GM19395 (cell line): ENCODE results near the gene EFHC1.
A peak's percentile ranks its signal among the peaks of the same experiment; 100 is the strongest.
"Not testable (repeated sequence)": the region's sequence is repeated elsewhere in the genome, so short reads cannot be mapped to it uniquely, and the experiment has no call there.

ENCODE experiments used
- ATAC-seq: cut with Tn5 transposase; IDR thresholded peaks from one replicate; pipeline ENCODE4 v1.9.1; 2021; ENCODE audit warnings: mild to moderate bottlenecking, moderate library complexity; ENCODE audit not compliant: unreplicated experiment

Gene EFHC1, protein sequence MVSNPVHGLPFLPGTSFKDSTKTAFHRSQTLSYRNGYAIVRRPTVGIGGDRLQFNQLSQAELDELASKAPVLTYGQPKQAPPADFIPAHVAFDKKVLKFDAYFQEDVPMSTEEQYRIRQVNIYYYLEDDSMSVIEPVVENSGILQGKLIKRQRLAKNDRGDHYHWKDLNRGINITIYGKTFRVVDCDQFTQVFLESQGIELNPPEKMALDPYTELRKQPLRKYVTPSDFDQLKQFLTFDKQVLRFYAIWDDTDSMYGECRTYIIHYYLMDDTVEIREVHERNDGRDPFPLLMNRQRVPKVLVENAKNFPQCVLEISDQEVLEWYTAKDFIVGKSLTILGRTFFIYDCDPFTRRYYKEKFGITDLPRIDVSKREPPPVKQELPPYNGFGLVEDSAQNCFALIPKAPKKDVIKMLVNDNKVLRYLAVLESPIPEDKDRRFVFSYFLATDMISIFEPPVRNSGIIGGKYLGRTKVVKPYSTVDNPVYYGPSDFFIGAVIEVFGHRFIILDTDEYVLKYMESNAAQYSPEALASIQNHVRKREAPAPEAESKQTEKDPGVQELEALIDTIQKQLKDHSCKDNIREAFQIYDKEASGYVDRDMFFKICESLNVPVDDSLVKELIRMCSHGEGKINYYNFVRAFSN

DNA sequence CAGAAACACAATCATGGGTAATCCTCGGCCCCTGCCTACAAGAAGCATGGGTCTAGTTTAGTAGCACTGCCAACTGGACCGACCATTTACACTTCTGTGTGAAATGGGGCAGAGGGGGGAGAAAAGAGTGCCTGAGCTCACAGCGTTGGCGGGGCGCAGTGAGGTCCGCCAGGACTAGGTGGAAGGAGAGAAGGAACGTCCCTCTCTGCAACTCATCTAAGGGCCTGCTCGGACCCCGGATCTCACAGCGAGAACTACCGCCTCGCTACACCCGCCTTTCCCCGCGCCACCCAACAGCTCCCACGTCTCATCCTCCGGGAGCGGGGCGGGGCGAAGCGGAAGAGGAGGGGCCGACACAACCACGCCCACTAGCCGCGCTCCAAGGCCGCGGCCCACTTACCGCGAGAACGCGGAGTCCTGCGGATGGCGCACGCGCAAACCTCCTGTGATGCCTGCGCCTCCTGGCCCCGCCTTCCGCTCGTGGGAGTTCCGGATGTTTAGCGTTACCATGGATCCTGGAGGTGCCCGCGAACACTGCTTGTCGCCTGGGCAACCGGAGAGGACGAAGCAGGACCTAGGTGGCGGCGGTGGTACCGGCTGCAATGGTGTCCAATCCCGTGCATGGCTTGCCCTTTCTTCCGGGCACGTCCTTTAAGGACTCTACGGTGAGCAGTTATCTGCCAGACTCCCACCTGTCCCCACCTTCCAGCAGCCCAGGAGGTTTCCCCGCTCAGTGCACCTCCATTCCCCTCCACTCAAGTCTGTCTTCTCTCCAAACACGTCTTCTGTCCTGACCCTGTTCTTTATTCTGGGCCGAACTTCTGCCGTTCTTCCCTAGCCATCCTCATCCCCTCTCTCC lies at the start of gene EFHC1:
Gene EFHC1, plus strand, starts transcription at position 534 of the 859 bp plus-strand sequence. Its CDS starts 69 bp downstream, at position 603.
- peak; percentile 93 for ATAC-seq

DNA sequence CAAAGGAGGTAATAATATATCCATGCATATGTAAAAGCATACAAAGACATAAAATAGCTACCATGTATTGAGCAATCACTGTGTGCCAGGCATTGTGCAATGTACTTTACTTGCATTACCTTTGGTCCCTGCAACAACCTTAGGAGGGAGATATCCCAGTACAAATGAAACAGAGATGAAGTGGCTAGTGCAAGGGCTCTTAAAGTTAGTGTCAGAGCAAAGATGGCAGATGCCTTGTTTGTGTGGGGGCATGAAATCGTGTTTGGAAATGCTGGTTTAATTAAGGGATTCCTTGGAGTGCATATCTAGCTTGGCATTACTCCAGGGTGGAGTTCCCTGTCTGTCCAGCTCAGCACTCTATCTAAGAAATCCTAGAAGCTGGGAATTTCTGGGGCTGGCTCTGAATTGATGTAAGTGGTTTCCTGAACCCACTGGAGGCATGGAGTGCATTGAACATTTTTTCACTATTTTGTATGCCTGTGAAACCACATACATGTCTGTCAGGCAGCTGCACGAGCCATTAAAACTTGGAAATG lies 48.4 kb upstream of the EFHC1 start:
- ATAC-seq = no peak

DNA sequence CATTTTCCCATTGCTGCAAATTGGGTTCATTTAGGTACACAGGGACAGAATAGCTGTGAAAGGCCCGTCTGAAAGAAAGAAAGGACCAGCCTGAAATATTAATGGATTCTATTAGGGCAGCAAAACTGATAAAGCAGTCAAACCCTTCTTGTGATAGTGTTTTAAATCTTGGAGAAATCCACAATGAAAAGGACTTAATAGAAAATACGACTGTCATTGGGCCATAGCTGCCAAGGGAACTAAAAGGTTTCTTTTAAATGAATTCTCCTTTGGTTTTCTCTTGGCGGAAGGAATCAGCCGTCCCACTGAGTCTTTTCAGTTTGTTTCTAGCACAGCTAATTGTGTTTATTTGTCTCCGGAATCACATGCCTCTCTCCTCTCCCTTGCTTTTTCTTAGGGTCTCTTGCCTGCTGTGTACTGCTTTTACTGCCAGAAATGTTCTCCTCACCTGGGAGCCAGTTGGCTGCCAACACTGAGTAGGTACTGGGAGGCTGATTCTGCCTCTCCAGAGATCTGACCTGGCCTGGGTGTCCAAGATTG lies 46.9 kb upstream of the EFHC1 start:
- no peak for ATAC-seq

DNA sequence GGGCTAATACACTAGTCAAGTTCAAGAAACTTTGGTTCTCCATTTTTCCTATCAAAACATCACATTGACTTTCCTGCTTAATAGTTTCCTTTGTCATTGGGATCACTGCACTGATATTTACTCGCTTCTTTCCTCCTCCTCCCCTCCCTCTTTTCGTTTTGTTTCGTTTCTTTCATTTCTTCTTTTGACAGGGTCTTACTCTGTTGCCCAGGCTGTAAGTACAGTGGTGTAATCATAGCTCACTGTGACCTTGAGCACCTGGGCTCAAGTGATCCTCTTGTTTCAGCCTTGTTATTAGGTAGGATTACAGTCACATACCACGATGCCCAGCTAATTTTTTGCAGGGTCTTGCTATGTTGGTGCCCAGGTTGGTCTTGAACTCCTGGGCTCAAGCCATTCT lies 45.9 kb upstream of the EFHC1 start:
- ATAC-seq = no peak

DNA sequence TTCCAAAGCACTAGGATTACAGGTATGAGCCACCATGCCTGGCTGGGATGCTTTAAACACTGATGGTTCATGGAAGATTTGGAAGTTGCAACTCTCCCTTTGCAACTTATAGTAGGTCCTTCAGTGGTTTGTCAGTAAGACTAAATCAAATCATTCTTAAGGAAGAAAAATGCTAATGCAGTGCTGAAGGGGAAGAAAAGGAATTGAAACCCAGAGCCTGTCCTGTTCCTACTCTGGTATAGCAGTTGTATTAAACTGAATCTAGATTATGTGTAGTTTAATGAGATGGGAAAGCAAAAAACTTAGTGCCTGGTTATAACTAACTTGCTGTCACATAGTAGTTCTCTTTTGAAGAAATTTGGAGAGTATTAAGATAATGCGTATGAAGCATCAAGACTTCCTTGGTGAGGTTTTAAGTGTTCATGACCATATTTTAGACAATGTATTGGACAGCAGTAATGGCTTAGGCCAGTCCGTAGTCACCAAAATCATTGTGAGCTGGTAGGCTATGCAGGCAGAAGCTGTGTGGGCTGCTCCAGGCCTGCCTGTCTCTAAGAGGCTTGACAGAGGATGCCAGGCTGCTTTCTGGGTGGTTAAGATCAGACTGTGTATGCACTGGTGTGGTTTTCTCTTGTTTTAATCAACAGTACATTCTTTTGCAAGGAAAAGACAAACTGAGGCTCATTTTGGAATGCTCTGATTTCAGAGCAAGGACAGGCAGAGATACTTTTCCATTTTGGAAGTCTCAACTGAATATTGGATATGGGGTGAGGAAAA lies 44.2 kb upstream of the EFHC1 start:
- no peak for ATAC-seq

DNA sequence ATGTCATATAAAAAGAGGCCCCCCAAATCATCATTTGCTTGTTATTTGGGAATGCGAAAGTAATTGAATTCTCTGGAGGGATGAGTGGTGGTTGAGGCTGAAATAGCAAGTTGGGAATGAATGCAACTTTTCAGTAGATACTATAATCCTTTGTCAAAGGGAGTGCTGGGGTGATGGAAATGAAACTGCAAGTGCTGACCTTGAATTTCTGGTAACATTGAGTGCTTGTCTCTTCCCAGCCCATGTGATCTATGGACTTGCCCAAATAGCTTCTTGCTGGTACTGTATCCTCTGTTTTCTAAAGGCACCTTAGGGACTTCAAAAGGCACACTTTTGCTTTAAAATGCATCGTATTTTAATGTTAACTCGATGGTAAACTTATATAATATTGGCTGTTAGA lies 43.4 kb upstream of the EFHC1 start:
- no peak for ATAC-seq

DNA sequence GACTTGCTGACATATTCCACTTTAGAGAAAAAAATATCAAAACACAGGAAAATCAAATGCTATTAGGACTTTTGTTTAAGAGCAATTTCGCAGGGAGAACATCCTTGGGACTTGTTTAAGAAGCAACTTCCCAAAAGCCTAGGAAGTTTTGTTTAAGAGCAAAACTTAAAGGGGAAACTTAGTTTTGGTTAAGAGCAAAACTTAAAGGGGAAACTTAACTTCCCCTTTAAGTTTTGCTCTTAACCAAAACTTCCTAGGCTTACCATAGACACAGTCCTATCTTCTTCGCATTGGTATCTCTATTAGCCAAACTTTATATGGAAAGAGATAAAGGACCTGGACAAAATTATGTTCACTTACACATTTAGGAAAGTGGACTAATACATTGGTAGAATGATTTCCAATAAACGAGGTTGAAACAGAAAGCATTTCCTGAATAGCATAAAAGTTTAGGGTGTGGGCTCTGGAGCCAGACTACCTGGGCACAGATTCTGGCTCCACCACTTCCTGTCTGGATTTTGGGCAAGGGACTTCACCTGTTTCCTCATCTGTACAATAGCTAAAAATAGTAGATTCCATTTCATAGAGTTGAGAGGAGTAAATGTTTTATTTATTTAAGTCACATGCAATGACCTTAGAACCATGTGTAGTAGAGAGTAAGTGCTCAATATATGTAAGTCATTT lies 42.5 kb upstream of the EFHC1 start:
- peak; percentile 63 for ATAC-seq

DNA sequence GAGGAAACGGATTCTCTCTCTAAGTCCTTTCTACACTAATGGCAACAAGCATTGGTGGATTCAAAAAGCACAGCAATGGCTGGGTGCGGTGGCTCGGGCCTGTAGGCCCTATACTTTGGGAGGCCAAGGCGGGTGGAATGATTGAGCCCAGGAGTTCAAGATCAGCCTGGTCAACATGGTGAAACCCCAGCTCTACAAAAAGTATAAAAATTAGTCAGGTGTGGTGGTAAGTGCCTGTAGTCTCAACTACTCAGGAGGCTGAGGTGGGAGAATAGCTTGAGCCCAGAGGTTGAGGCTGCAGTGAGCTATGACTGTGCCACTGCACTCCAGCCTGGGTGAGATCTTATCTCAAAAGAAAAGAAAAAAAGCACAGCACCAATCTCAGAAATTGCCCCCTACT lies 38.9 kb upstream of the EFHC1 start:
- no peak for ATAC-seq

DNA sequence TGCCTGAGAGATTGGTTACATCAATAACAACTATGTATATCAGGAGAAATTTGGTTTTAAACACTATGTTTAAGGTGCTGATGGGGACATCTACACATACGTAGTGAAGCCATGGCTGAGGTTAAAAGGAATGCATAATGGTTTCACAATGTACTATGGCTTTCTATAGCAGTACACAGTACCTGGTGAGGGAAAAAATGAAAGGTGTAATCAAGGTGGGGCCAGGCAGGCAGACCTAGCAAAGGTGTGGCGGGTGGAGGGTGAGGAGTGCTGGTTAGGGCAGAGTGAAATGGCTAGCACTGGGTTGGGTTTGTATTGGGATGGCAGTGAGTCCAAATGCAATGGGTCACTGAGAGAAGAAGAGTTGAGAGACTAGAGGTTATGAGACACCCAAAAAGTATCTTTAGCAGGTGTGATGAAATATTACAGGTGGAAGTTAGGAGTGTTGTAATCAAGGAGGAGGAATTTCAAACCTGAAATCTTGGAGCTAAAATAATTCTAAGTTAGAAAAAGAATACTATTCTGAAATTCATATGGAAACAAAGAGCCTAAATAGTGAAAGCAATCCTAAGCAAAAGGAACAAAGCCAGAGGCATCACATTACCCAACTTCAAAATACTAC lies 35.9 kb upstream of the EFHC1 start:
- no peak for ATAC-seq

DNA sequence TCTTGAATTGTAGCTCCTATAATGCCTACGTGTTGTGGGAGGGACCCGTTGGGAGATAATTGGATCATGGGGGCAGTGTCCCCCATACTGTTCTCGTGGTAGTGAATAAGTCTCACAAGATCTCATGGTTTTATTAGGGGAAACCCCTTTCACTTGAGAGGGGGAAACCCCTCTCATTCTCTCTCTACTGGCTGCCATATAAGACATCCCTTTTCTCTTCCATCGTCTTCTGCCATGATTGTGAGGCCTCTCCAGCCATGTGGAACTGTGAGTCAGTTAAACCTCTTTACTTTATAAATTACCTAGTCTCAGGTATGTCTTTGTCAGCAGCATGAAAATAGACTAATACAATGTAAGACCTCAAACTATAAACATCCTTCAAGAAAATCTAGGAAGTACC lies 35.1 kb upstream of the EFHC1 start:
- no peak for ATAC-seq

DNA sequence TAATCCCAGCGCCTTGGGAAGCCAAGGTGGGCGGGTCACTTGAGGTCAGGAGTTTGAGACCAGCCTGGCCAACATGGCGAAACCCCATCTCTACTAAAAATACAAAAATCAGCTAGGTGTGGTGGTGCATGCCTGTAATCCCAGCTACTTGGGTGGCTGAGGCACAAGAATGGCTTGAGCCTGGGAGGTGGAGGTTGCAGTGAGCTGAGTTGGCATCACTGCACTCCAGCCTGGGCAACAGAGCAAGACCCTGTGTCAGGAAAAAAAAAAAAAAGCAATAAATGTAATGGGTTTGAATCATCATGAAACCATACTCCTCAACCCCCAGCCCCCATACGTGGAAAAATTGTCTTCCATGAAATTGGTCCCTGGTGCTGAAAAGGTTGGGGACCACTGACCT lies 32.0 kb upstream of the EFHC1 start:
- not testable (repeated sequence) for ATAC-seq

DNA sequence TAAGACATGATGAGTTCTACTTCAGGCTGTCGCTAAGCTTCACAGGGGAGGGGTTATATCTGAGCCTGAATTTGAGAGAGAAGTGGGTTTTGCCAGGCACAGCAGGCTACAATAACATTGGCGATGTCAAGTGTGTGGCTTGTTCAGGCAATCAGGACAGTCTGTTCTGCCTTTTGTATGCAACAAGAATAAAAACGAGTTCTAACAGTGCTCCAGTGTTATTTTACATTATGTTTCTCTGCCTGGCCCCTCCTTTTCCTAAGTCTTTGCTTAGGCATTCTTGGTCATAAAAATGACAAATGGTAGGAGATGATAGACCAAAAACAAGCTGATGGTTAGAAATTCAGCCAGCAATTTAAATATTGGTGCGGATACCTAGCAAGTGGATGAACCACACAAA lies 31.4 kb upstream of the EFHC1 start:
- ATAC-seq = no peak

DNA sequence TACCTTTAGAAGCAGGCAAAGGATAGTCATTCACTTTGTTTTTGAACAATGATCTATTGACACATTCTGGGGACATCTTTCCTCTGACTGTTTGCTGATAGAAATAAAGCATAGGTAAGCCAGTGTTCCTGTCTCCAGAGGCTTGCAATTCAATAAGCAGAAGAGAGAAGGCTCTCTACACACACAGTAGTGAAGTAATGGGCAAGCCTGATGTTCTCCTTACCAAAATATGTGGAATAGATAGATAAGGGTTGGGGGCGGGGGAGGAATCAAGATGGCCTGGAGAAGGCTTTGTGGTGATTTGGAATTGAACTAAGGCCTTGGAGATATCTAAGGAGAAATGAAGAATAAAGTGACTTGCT lies 30.9 kb upstream of the EFHC1 start:
- ATAC-seq = no peak

DNA sequence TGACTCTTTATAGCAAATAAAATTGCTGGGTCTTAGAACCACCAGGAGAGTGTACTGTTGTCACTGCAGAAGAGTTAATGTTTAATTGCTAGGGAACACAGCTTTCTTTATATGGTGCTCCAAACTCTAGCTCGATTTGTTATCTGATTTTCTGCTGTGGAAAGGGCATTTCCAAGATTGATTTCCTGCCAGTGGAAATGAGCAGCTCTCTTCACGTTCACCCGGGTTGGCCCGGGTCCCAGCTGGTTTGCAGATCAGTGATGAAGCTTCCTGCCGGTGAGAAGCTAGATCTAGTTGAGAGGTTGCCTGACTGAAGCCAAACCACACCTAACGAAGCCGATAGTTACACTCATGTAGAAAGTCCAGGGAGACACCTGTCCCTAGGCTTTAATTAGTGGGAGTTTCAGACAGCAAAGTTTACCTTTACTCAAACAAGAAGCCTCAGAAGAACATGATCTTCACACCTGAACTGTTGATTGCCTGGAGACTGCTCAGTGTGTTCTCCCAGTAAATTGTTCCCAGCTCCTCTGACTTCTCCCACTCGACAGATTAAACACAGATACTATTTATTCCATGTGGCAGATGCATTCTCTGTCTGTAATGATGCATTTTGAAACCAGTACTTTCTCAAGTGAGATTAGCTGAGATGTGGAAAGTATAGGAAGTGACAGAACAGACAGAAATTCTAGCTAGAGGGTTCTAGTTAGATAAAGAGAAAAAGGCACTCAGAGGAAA lies 30.3 kb upstream of the EFHC1 start:
- ATAC-seq = peak; percentile 73

DNA sequence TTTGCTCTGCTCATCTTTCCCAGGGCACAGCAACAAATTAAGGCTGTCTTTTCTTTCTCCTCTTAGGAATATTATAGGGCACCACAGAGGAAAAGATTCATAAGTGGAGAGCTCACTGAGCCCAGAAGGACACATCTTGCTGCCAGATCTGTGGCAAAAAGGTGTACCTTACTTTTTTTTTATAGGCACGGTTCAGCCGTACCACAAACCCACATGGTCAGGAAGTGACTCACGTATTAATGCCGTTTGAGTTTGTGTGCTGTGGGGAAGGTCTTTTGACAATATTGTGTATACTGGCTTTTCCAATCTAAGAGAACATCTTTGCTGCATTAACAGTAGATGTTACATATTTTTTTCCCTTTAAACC lies 29.8 kb upstream of the EFHC1 start:
- peak; percentile 52 for ATAC-seq

DNA sequence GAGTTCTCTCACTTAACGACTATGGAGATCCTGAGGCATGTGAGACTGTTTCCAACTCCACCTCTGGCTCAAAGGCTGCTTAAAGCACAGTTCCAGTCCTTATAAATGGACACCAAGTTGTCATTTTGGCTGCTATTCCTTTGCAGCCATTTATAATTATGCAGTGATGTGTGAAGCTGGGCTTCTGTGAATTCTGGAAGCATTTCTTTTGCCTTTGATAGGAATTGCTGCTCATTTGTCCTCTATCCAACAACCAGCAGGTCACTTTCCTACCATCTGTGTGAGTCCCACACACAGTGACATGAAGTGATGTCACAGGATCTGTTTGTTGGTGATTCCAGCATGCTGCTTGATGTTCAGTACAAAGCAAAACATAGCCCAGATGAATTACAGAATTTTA lies 28.5 kb upstream of the EFHC1 start:
- no peak for ATAC-seq

DNA sequence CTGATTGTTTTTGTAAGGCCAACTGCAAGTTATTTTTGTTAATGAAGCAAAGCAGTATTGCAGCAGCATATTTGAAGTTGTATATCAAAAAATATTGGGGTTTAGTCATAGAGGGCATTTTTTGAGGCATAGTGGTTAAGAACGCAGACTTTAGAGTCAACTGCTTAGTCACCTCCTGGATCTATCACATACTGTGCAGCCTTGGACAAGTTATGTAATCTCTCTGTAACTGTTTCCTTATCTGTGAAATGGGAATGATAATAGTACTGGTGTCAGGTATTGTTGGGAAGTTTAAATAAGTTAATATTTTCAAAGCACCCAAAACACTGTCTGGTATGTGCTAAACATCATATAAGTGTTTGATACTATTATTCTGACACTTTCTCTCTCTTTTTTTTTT lies 27.2 kb upstream of the EFHC1 start:
- no peak for ATAC-seq

DNA sequence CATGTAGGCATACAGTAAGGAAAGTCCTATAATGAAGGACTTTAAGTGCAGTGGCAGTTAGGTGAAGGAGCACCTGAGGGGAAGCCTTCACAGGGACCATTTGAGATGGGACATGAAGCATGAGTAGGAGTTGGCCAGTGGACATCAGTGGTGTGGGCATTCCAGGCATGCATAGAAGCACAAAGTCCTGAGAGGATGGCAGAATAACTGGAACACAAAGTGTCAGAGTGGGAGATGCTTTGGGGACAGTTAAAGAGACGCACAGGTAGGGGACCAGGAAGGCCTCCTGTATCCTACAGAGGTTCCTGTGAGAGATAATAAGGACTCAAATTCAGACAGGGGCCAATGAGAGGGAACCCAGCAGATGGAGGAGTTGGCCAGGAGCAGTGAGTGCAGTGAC lies 26.4 kb upstream of the EFHC1 start:
- ATAC-seq = no peak

DNA sequence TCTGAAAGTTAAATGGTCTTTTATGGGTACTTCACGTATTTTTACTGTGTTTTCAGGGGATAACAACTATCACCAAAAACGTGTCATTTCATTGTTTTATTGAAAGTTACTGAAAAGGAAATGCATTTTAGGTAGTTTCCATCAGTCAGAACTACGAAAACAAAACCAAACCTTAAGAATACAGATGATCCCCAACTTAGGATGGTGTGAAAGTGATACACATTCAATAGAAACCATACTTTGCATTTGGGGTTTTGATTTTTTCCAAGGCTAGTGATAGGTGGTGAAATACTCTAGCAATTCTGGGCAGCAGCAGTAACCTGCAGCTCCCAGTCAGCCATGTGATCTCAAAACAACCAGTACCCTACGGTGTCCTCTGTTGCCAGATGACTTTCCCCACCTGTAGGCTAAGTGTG lies 25.9 kb upstream of the EFHC1 start:
- ATAC-seq = peak; percentile 63
